ENCODE measurements around the gene CASZ1.

Gene CASZ1

DNA sequence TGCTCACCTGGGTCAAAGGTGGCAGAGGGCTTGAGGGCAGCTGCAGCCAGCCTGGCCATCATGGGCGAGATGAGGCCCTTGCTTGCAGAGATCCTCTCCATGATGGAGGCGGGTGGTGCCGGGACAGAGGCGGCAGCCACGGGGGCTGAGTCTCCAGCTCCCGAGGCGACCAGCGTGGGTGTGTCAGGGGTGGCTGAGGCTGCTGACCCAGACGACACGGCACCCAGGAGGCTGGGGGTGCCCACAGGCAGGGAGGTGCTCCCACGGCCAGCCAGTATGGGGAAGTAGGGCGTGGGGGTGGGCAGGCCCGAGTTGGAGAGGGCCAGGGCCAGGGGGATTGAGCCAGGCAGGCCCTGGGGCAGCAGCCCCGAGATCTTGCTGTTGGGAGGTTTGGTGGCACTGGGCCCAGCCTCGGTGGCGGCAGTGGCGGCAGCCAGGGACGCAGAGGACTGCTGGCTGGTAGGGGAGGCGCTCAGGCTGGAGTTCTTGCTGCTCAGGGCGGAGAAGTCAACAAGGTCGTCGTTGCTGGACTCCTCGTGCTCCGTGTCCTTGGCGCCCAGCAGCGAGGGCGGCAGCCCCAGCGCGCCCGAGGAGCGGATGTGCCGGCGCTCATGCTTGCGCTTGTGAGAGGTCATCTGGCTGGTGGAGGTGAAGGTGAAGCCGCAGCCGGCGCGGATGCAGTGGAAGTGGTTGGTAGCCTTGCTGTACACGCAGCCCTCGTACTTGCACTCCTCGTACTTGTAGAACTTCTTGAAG lies 142.9 kb downstream of the CASZ1 start:
- DNase-seq (ENCODE audit: low spot score) = no peak

DNA sequence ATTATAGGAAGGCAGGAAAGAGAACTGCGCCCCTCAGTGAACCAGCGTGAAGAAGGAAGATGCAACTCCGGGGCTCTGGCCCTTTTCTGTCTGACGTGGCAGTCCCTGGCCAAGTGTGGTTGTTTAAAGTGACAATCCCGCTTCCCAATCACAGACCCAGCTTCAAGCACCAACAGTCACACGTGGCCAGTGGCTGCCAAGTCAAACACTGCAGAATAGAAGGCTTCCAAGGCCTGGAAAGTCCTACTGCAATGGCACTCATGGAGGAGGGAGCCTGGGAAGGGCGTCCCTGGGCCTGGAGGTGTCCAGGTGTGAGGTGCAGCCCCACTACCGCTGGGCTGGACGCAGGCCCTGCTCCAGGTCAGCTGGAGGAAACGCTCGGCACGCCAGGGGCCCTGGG lies 143.8 kb downstream of the CASZ1 start:
- no peak for DNase-seq (ENCODE audit: low spot score)

DNA sequence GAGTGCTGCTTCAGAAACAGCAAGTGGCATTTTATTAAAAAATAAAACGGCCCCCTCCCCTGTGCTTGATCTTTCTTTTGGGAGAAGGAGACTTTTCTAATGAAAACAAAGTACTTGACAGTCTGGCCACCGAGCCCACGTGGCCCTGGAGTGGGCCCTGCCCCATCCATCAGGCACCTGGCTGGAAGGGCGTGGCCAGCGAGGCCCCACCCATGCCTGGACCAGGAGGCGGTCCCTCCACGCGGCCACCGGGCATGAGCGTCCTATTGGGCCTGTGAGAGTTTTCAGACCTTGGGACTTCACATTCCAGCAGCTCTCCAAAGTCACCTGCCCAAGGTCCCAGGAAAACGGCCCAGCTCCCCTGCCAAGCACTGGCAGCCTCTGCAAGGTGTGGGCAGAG lies 144.7 kb downstream of the CASZ1 start:
- DNase-seq (ENCODE audit: low spot score) = no peak

DNA sequence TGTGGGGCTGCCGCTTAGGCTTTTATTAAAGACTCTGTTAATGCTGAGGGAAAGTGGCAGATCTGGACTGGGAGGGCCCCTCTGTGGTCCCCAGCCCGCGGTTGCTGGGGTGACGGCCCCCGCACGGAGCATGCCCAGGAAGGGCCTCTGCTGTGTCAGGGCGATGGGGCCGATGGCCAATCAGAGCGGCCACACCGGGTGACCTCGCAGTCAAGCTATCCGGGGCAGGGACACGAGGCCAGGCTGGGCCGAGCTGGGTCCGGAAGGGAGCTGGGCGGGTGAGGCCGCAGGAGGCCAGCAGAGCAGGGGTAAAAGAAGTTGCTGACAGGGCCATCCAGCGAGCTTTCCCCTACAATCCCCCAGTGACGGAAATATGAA lies 145.1 kb downstream of the CASZ1 start:
- no peak for DNase-seq (ENCODE audit: low spot score)

DNA sequence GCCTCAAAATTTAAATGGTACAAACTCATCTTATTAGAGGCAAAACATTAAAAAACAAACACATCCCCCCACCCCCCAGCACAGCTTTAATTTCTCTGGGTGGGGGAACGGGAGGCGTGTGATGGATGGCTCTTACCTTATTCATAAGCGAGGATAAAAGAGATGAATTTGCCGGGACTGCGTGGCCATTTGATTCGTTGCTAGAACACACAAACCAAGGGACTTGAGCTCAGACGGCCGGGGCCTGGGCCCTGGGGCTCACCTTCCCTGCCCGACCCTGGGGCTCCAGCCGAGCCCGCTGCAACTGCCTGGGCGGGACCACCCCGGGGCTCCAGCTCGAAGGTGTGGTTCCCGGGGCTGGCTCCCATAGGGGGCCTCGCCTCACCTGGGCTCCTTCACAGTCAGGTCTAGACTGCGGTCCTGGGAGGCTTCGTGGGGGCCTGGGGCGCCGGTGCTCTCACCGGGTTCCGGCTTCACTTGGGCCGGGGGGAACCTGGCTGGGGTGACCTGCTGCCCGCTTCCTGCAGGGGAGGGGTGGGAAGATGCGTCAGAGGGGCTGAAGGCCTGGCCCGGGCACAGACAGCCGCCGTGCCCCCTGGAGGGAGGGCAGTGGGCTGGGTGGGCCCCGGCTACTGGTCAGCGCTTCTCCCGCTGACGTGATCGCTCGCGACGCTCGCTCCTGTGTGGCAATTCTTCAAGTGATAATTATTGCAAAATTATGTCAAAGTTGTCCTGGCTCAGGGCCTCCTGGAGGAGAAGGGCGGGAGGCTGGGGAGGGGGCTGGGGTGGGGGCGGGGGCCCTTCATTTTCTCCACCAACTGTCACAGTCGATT lies 145.7 kb downstream of the CASZ1 start:
- no peak for DNase-seq (ENCODE audit: low spot score)

DNA sequence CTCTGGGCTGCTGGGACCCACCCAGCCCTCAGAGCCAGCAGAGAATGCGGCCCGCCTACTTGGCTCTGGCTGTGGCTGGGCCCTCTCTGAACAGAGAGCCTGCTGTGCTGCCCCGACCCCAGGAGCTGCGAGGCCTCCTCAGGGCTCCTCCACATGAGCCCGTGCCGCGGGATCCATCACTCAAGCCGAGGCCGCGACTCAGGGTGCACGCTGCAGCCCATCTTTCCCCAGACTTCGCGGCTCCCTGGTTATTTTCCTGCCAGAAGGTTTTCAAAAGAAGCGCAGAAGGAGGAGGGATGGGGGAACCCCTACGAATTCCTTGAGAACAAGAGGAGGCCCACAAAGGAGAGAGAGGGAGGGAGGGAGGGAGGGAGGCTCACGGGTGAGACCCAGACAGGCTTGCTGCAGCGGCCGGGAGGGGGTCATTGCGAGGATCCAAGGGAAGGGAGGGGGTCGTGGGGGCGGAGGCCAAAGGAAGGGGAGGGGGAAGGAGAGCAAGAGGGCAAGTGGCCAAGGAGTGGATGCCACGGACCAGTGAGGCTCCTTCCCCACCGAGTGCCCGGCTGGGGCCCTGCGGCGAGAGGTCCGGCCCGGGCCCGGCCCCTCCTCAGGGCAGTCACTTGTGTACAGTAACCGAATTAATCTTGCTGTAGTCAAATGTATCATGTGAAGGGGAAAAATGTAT lies 146.8 kb downstream of the CASZ1 start:
- DNase-seq (ENCODE audit: low spot score) = no peak

DNA sequence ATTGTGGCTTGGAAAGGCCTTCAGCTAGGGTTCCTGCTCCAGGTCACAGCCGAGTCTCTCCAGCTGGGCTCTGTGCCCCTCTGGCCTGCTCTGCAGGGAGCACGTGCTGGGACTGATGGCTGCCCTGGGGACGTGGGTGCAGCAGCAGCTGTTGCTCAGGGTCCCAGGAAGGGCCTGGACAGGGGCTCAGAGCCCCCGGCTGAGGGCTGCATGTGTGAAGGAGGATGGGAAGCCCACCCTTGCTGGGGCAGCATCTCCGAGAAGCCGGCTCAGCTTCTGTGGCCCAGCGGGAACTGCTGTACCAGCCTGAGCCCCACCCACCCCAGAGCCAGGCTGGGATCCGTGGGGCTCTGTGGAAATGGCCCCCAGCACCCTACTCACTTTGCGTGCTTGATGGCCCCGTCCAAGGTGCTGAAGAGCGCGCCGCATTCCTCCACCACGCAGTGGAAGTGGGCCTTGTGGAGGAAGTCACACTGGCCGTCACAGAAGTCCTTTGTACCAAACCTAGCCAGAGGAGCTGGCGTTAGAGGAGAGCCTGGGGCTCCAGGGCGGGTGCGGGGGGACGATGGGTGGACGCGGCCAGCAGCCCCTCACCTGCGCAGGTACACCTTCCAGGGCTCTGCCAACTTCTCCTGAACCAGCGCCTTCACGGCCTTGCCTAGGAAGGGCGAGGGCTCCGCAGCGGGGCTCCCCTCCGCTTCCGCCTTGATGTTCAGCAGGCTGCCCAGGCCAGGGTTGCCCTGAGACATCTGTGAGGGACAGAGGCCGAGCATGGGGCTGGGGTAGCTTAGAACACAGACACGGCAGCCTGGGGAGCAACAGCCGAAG lies 147.5 kb downstream of the CASZ1 start:
- no peak for DNase-seq (ENCODE audit: low spot score)

DNA sequence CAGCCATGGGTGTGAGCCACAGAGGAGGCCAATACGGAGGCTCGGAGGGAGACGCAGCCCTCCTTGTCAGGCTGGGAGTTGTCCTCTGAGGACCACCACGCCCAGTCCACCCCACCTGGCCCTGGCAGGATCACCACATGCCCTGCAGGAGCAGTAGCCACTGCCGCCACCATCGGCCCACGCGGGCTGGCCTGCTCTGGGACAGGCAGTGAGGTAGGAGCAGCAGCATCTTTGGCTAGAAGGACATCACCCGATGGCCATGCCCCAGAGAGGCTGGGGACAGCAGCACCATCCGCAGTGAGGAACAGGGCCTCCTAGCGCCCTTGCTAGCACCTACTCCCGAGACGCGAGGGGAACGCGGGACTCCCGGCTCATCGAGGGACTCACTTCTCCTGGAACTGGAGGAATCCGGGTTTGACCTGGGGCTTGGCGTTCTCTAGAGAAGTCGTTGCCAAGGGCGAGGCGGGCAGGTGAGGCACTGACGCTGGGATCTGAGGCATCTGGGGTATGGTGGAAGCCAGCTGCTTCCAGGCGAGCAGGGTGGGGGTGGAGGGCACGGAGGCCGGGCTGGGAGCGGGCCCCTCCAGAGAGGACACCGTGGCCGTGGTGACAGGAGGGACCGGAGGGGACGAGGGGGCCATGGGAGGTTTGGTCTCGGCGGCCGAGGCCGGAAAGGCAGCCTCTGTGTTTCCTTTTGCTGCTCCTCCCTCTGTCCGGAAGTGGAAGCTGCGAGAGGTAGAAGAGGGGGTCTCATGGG lies 148.9 kb downstream of the CASZ1 start:
- no peak for DNase-seq (ENCODE audit: low spot score)

DNA sequence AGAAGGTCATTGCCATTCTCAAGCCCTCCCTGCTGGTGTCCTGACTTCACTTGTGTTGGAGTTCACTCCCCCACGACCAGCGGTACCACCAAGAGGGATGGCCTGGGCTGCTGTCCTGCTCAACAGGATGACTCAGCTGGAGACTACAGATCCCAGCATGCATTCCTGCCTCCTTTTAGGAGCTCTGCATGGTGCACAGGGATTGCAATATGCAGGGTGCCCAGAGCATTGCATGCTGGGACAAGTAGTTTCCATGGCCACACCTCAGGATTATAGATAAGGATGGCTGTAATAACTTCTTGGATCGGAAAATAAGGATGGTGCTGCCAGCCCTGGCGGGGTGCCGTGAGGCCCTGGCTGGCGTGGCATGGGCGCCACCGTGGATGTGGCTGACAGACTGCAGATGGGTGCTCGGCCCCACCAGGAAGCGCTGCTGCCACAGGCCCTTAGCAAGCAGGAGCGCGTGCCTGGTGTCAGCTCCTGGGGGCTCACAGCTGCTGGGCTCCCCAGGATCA lies 150.0 kb downstream of the CASZ1 start:
- peak; percentile 3 for DNase-seq (ENCODE audit: low spot score)

DNA sequence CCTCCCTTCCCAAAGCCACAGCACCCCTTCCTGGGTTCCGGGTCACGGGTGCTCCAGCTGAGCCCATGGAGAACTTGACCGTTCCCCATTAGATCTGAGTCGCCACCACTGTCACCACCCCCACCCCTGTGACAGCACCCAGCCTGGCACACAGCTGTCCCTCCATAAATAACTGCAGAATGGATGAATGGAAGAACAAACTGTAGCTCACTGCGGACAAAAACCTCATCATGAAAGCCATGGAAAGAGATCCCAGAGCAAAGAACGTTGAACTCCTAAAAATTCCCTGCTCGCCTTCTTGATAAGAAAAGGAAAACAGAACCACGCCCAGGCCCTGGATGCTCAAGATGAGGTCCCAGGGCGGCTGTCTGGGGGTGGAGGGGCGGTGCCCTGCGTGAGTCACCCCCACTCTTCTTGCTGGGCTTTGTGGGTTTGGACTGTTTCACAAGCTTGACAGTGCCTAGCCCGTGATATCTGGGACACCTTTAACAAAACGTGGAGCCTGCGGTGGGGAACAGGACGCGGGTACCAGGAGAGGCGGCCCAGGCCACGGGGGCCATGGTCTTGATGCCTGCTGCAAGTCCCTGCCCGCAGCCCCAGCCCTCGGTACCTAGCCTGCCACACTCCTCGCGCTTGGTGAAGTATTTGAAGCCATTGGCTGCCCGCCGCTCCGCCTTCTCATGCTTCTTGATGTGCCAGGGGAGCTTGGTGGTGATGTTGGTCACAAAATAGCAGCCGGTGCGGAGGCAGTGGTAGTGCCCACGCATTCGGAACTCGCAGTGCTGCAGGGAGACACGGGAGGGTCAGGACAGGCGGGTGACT lies 151.9 kb downstream of the CASZ1 start:
- peak; percentile 32 for DNase-seq (ENCODE audit: low spot score)

DNA sequence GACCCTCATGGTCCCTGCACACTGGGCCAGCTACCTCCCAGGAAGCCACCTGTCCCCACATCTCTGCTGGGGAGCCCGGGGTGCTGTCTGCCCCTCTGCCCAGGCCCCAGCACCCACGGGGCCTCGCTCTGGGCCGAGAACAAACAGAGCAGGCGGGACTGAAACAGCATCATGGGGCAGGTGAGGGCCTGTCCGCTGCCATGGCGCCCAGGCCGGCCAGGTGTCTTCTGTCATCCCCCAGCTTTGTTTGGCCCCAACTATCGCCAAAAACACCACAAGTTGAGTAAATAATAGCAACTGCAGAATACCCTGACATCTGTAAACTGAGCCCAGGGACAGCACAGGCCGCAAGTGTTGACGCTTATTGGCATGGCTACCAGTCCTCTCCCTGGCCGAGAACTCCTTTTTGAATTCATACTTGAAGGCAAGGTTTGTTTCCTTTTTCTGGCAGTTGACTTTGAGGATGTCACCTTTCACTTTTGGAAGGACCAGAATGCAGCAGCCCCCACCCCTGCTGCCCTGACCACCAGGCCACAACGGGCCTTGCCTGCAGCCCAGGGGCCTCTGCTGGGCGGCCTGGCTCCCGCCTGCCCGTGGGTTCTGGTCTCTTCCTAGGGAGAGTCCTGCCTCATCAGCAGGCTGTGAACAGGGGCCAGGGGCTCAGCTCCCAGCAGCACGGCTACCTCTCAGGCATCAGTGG lies 152.7 kb downstream of the CASZ1 start:
- no peak for DNase-seq (ENCODE audit: low spot score)

DNA sequence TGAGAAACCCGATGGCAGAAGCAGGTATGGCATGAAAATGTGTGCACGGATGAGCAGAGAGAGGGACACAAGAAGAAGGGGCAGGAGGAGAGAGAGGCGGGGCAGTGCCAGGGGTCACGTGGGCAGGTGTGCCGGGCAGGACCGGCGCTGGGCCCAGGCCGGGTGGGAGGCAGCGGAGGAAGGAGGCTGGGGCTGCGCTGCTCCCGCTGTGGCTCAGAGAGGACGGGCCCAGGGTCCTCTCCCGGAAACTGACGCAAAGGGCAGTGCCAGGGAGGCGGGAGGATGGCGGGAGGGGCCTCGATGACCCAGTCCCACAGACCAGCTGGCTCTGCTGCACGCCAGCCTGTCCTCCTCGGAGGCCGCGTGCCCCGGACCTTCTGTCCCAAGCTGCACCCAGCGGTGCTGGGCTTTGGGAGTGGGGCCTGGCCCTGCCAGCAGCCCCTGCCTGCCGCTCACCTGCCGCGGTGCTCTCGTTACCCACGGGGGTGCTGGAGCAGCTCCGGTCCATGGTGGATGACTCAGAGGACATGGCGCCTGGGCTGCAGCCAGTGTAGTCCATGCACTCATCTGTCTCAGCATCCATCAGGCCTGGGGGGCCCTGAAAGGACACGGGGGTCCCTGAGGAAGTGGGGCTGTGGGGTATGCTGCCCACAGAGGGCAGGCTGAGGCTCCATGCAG lies 153.9 kb downstream of the CASZ1 start:
- no peak for DNase-seq (ENCODE audit: low spot score)

DNA sequence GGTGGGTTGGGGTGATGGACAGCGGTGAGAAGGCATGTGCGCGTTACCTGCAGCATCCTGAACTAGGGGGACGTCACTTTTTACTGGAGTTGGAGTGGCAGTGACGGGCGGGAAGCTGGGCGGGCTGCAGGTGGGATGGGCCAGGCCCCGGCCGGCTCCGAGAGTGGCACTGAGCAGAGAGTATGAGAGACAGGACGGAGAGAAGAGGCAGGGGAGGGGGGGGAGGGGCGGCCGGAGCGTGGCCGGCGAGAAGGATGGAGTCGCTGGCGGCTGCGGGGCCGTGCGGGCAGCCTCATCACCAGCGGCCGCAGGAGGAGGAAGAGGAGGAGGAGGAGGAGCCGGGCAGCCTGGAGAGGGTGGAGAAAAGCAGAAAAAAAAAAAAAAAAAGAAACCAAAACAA lies 154.5 kb downstream of the CASZ1 start:
- DNase-seq (ENCODE audit: low spot score) = no peak

DNA sequence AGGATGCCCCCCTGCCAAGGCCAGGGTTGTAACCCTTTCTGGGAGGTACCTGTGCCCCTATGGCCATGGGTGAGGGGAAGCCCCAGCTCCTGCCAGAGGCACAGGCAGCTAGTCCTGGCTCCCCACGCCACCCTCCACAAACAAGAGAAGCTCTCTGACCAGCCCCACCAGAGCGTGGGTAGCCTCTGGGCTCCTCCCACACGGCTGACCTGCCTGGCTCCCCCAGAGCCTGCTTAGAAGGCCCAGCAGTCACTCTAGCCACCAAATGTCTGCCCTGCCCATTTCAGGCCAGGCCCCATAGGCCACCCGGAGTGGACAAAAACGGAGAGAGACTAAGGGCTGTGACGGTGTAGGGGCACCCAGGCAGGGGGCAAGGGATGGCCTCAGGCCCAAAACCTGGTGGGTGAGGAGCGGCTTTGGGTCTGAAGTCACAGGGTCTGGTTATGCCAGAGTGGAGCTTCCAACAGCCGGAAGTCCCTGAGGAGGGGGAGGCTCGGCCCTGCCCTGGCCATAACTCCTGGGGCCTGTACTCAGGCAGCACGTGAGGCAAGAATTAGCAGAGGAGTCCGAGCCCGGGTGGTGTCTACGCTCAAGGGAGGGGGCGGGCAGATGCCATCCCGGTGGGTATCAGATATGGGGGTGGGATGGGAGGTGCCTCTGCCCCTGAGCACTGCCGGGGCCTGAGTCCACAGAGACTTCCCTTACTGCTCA lies 155.4 kb downstream of the CASZ1 start:
- DNase-seq (ENCODE audit: low spot score) = no peak

DNA sequence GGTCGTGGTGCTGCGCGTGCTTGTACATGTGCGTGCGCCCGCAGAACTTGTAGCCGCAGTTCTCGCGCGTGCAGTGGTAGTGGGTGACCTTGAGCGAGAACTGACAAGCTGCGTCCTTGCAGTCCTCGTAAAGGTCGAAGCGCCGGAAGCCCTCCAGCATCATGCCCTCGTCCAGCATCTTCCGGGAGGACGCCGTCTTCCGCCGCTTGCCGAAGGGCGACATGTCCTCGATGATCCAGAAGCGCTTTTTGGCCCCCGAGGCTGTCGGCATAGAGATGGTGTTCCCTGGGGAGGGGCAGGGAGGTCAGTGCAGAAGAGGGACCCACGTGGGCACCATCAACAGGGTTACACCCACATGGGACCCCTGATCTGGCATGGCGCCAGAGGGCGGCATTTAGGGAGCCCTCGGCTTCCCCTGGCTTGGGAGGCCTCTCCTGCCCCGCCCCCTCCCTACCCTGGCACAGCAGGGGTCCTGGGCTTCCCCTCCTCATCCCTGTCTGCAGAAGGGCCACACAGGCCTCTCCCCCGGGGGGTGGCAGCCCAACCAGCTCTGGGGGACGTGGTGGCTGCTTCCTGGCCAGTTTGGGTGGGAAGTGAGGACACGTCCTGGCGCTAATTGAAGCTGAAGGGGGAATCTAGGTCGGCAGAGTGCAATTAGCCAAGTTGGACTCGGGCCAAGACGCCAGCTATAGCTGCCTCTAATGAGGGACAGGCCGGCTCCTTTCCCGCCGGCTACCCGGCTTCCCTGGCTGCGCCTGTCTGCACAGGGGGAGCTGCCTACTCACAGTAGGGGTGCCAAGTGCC lies 156.5 kb downstream of the CASZ1 start:
- DNase-seq (ENCODE audit: low spot score) = no peak

DNA sequence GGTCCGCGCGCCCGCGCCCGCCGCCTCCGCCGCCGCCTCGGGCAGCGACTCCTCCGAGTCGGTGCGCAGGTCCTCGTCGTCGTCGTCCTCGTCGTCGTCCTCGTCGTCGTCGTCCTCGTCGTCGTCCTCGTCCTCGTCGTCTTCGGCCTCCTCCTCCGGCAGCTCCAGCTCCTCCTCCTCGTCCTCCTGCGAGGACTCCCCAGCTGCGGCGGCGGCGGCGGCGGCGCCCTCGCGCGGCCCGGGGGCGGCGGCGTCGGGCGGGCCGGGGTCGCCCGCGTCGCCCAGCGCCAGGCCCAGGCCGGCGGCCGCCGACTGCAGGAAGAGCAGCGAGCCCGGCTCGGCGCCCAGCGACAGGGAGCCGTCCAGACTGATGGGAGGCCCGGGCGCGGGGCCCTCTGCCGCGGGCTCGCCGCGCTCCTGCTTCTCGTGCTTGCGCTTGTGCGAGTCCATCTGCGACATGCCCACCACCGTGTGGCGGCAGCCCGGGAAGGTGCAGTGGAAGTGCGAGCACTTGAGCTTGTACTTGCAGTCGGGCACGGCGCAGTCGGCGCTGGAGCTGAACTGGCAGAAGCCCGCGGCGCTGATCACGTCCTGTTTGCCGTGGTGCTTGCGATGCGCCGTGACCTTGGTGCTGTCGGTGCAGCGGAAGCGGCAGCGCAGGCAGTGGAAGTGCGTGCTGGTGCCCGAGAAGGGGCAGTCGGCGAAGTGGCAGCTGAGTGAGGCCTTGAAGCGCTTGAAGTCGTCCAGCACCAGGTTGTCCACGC lies 157.3 kb downstream of the CASZ1 start:
- no peak for DNase-seq (ENCODE audit: low spot score)

DNA sequence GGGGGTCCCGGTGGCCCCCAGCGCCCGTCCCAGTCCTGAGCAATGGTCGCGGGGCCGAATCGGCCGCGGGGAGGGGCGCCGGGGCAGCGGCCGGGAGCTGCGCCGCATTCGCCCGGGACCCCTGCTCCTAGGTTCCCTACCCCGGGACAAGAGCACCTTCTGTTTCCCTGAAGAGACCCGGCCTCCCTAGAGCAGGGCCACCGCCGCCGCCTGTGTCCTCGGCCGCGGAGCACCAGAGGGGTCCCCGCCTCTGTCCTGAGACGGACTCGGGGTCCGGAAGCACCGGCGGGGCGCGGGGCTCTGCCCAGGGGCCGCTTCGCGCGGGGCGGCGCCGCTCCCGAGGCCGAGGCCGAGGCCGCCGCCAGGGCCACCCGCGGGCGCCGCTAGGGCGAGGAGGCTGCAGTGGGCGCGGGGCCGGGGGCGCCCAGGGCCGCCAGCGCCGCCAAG lies 157.9 kb downstream of the CASZ1 start:
- DNase-seq (ENCODE audit: low spot score) = no peak

Data from hematopoietic multipotent progenitor cell treated with erythropoietin and hydrocortisone succinate and interleukin-3 and kit ligand, for 15 days (in vitro differentiated cells).